EL (cell line): Measurements from ENCODE around the gene SLC19A1.

Source experiments
- DNase-seq: peaks from one replicate; pipeline ENCODE4 v3.0.0-alpha.2; 2016

The SLC19A1 gene

DNA sequence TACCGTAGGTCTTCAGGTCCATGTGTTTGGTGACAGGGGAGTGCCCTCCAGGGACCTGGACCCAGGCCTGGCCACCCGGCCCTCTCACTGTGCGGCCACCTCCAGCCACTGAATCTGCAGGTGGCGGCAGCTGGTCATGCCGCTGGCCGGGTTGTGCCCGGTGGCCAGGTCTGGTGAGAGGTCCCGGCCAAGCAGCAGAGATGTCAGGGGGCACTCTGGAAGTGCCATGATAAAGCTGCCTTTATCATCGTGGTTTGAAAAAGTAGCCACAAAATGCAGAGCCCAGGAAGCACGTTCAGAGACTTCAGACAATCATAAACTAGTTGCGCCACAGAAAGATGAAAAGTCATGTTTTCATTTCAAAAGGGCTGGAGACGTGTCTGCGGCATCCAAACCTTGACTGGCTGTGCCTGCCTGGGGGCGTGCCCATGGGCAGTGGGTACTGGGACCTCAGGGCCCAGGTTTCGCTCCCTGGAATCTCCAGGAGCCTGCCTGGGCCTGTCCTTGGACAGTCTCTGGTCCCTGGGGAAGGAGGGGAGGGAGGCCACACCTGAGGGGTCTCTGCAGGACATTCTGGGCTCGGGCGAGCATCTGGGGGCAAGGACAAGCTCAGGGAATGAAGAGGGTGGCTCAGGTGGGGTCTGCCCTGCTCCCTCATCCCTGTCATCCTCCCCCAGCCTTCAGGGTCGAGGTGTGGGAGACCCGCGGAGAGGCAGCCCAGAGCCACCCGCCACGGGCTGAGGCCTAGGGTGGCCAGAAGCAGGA, 92.4 kb downstream of the SLC19A1 start:
- DNase-seq, result no peak

DNA sequence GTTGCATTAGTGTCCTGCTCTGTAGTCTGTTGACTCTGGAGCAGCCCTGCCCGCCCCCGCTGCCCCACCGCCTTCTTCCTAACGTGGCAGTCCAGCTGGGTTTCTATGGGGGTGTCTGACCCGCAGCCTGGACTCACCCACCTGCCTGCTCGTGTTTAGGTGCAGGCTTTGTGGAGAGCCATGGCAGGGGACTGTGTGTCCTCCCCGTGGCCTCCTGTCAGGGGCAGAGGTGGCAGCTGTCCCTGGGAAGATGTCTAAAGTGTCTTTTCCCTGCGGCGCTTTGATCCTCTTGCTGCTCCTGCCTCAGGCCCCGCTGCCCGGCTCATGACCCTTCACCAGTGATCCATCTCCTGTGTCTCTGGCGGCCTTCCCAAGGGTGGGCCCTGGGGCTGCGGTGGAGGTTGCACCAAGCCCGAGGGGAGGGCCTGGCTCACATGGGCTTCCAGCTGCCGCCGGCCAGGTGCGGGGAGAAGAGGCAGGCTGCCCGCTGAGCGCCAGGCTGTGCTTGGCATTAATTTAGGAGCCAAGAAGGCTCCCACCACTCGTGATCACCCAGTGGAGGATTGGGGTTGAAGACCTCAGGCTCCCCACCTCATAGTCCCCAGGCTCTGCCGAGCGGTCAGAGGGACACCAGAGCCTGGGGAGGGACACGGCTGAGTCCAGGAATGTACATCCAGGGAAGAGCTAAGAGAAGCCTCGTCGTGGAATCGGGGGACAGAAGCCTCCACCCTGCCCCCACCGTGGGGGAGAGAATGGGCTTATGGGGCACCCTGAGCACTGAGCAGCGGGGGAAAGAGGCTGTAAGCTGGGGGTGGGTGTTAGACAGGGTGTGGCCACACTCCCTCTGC, 93.2 kb downstream of the SLC19A1 start:
- DNase-seq, result no peak

- DNase-seq, result no peak
These were observed 93.9 kb downstream of the SLC19A1 start for GRCh38 chr21:45448283-45448809.
